PFSK-1 (cell line): ENCODE data around the gene WNT2B.

Experiments
- FOXP2 ChIP-seq: optimal IDR thresholded peaks from 2 replicates; pipeline ENCODE3; 2011; ENCODE audit warnings: borderline replicate concordance, control low read depth, inconsistent platforms; ENCODE audit not compliant: insufficient read depth; ENCODE audit errors: extremely low read length, extremely low read depth
- POLR2AphosphoS5 ChIP-seq: IDR thresholded peaks from 2 replicates; pipeline ENCODE4 v1.6.1; 2012; ENCODE audit warnings: low read depth, mild to moderate bottlenecking, control low read depth, low read length, moderate library complexity
- SIN3A ChIP-seq: IDR thresholded peaks from 2 replicates; pipeline ENCODE4 v1.6.1; 2012; ENCODE audit warnings: mild to moderate bottlenecking, low read length, moderate library complexity, borderline replicate concordance; ENCODE audit not compliant: insufficient read depth
- TAF1 ChIP-seq: IDR thresholded peaks from 2 replicates; pipeline ENCODE4 v1.6.1; 2012; ENCODE audit warnings: low read length, control low read depth, borderline replicate concordance; ENCODE audit not compliant: insufficient read depth
- TF ChIP-seq, protein P1 (sequence below), 2 experiments: IDR thresholded peaks; 2 replicates each; pipeline versions ENCODE4 v1.6.1 to v1.8.0; 2011 to 2012; ENCODE audit warnings: low read depth in 2 of 2, low read length in 2 of 2, control low read depth in 1 of 2, inconsistent platforms in 1 of 2, mild to moderate bottlenecking in 1 of 2, moderate library complexity in 1 of 2; ENCODE audit not compliant: insufficient read depth in 1 of 2

DNA sequence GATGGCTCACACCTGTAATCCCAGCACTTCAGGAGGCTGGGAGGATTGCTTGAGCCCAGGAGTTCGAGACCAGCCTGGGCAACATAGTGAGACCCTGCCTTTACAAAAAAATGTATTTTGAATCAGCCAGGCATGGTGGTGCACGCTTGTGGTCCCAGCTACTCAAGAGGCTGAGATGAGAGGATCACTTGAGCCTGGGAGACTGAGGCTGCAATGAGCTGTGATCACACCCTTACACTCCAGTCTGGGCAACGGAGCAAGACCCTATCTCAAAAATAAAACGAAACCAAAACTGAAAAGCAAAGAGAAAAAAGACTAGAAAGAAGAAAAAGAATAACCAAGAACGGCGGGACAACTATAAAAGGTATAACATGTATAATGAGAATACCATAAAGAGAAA, 15.4 kb upstream of the WNT2B start:
- TF ChIP-seq TAF1 (no peak), POLR2AphosphoS5 (no peak), SIN3A (no peak), FOXP2 (no peak)
- TF ChIP-seq, protein P1, sequence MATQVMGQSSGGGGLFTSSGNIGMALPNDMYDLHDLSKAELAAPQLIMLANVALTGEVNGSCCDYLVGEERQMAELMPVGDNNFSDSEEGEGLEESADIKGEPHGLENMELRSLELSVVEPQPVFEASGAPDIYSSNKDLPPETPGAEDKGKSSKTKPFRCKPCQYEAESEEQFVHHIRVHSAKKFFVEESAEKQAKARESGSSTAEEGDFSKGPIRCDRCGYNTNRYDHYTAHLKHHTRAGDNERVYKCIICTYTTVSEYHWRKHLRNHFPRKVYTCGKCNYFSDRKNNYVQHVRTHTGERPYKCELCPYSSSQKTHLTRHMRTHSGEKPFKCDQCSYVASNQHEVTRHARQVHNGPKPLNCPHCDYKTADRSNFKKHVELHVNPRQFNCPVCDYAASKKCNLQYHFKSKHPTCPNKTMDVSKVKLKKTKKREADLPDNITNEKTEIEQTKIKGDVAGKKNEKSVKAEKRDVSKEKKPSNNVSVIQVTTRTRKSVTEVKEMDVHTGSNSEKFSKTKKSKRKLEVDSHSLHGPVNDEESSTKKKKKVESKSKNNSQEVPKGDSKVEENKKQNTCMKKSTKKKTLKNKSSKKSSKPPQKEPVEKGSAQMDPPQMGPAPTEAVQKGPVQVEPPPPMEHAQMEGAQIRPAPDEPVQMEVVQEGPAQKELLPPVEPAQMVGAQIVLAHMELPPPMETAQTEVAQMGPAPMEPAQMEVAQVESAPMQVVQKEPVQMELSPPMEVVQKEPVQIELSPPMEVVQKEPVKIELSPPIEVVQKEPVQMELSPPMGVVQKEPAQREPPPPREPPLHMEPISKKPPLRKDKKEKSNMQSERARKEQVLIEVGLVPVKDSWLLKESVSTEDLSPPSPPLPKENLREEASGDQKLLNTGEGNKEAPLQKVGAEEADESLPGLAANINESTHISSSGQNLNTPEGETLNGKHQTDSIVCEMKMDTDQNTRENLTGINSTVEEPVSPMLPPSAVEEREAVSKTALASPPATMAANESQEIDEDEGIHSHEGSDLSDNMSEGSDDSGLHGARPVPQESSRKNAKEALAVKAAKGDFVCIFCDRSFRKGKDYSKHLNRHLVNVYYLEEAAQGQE (IDR thresholded peaks at IDR 0.05; ENCODE audit: insufficient read depth in 1 of 2, low read depth in 2 of 2, low read length in 2 of 2): no peak
